Fibroblast of skin of right biceps (primary cell): ENCODE measurements around the gene TRIM14.
"Not testable (repeated sequence)": the region's sequence is repeated elsewhere in the genome, so short reads cannot be mapped to it uniquely, and the experiment has no call there.

ENCODE experiments used
- DNase-seq: peaks from one replicate; pipeline ENCODE4 v3.0.0-alpha.2; 2013

TRIM14 gene

GRCh38 chr9:98043915-98044314 is 75.1 kb downstream of the TRIM14 start:
- DNase-seq = no peak

- no peak for DNase-seq
Observed at GRCh38 chr9:98040212-98040611, 78.8 kb downstream of the TRIM14 start.

- DNase-seq = no peak
Observed at GRCh38 chr9:98039607-98040017, 79.4 kb downstream of the TRIM14 start.

GRCh38 chr9:98038958-98039357 is 80.1 kb downstream of the TRIM14 start:
- DNase-seq = no peak

- DNase-seq = peak; percentile 6
Observed at GRCh38 chr9:98037357-98037756, 81.7 kb downstream of the TRIM14 start.

- peak; percentile 67 for DNase-seq
Observed at GRCh38 chr9:98034593-98035546, 84.2 kb downstream of the TRIM14 start.

- DNase-seq = peak; percentile 66
Observed at GRCh38 chr9:98031935-98032334, 87.1 kb downstream of the TRIM14 start.

GRCh38 chr9:98031169-98031568 is 87.9 kb downstream of the TRIM14 start:
- no peak for DNase-seq

GRCh38 chr9:98024702-98025101 is 94.3 kb downstream of the TRIM14 start:
- DNase-seq = no peak

- DNase-seq = peak; percentile 10
Observed at GRCh38 chr9:98022447-98022846, 96.6 kb downstream of the TRIM14 start.

GRCh38 chr9:98021306-98022040 is 97.5 kb downstream of the TRIM14 start:
- DNase-seq = no peak

GRCh38 chr9:98020476-98021145 is 98.4 kb downstream of the TRIM14 start:
- DNase-seq = no peak

GRCh38 chr9:98019869-98020268 is 99.2 kb downstream of the TRIM14 start:
- DNase-seq = not testable (repeated sequence)
